HG03520 (cell line): Measurements from ENCODE around the gene SLC8A2.

Source experiments
- ATAC-seq: cut with Tn5 transposase; IDR thresholded peaks from one replicate; pipeline ENCODE4 v1.9.1; 2021; ENCODE audit warnings: mild to moderate bottlenecking, moderate library complexity; ENCODE audit not compliant: unreplicated experiment

SLC8A2 gene

DNA sequence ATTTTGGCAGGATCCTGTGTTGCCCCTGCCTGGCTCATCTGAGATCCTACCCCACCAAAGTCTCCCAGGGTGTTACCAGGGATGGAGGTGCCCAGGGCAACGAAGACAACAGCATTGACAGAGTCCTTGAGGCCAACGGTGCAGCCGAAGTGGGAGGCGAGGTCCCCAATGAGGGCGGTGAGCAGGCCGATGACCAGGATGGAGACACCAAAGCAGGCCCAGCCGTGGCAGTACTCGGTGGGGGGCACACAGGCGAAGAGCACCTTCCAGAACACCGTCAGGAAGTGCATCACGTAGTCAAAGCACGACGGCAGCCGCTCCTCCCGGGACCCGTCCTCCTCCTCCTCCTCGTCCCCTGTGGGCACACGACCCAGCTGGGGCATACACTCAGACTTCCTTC, 39.6 kb downstream of the SLC8A2 start:
- no peak for ATAC-seq

DNA sequence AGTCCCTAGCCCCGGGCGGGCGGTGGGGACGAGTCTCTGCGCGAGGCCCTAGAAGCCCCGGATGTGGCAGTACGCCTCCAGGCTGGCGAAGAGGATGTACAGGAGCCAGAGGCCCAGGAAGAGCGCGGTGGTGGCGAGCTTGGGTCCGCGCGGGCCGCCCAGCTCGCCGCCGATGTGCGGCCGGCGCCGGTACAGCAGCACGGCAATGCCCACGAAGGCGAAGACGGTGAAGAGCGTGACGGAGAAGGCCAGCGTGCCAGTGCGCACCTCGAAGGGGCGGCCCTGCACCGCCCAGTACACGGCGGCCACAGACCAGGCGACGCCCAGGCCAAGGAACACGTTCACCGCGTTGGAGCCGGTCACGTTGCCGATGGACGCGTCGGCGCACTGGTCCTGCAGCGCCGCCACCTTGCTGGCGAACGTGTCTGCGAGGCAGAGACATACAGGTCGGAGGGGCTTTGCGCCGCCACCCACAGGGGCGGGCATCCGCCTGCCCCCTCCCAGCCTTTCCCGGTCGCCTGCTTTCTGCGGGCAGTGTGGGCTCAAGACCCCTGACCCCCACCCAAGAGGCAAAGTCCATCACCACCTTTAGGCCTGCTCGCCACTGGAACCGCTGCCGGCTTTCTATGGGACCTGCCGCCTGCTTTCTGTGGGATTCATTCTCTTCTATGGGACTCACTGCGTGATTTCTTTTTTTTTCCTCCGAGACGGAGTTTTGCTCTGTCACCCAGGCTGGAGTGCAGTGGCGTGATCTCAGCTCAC, 41.5 kb downstream of the SLC8A2 start:
- ATAC-seq: no peak

DNA sequence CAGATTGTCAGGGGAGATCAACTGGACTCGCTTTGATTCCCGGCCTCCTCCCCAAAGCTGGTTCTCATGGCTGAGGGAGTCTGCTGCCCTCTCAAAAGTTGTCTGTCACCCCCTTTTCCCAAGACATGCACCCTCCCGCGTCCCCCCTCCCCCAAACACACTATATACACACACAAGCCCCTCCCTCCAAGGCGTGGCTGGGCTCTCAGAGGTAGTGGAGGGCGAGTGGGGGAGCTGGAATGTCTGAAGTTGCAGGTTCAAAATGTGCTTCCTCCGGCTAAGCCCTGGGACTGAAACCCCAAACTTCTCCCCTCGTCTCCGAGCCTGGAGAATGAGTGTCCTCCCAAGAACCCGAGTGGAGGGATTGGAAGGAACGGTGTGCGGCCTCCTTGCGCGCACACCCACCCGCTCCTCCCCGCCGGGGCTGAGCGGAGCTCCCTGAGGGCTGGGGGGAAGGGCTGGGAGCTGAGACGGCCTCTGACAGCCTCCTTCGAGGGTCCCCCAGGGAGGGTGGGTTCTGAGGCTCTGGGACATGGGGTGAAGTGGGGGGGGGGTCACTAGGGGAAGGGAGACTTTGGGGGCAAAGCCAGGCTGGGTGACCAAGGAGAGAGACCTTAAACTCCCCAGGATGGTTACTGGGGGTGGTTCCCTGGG, 42.4 kb downstream of the SLC8A2 start:
- ATAC-seq: no peak

DNA sequence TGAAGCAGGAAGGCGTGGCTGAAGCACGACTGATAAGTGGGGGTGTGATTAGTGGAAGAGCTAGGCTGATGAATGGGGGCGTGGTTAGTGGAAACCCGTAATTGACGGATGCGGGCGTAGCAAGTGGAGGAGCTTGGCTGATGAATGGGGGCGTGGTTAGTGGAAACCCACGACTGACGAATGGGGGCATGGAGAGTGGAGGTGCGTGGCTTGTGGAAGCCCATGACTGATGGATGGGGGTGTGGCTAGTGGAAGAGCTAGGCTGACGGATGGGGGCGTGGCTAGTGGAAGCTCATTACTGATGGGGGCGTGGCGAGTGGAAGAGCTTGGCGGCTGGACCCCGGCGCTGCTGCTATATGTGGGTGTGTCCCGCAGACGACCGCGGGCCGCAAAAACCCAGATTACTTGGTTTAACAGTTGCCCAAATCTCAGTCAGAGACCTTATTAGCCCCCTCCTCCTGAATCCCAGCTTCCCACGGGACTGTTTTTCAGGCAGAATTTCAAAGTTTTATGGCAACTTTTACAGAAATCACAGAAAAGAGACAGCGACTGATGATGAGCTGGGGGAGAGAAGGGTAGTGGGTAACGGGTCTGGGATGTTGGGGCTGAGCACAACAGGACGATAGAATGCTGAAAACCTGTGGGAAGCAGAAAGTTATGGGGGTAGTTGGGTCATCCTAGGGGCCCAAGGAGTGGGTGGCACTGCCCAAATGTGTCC, 43.4 kb downstream of the SLC8A2 start:
- ATAC-seq: peak; percentile 56

DNA sequence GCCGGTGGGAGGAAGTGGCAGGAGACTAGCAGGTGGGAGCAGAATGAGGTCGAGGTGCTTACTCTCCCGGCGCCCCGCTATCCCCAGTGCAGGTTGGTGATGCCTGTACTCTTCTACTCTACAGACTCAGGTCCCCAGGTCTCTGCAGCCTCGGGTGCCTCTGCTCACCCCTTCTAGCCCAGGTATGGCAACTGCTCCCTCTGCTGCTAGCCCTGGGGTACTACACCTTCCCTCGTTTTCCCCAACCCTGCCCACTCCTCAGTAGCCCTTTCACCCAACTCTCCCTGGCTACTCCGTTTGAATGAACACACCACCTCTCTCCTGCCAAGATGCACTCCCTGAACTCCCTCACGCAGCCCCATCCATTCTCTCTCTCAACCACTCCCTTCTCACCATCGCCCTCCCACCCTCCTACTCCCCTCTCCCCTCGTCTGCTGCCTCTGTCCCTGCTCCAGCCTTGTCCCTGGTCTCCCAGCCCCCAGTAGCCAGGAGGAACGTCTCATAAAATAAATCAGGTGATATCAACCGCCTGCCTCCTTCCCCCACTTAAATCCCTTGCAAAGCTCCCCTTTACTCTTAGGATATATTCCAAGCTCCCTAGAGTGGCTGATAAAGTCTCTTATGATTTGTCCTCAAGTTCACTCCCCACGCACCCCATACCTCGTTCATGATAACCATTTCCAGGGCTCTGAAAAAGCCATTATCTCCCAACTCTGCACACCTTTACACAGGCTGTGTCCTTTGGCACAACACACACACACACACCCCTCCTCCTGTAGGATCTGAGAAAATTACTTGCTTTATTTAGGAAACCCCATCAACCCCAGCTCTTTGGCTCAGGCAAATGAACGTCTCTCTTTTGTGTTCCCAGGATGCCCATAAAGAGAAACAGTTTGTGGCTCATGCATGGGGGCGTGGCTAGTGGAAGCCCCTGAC, 44.2 kb downstream of the SLC8A2 start:
- no peak for ATAC-seq

DNA sequence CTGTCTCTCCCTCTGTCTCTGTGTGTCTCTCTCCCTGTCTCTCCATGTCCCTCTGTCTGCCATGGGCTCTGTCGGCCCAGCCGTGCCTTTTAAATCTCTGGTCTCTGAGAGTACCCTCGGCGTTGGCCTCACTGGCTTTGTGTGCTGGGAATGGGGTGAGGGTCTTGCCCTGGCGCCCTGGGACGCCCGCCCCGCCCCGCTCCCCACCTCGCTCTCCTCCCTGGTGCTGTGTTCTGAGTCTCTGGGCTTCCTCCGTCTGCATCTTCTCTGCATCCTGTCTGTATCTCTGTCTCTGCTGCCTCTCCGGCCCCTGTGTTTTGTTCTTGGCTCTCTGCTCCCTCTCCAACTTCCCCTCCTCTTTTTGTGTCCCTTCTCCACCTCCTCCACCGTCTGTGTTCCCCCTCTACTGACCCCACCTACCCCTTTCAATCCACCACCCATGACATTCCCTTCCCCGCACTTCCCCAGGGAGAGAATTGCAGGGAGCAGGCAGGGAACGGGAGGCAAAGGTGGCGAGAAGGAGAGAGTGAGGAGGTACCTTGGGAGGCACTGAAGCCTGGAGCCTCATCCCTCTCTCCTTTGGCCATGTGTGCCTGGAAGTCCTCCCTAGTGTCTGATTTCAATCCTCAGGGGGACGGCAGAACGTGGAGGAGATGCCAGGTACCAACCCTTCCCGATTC, 48.4 kb downstream of the SLC8A2 start:
- ATAC-seq: no peak

DNA sequence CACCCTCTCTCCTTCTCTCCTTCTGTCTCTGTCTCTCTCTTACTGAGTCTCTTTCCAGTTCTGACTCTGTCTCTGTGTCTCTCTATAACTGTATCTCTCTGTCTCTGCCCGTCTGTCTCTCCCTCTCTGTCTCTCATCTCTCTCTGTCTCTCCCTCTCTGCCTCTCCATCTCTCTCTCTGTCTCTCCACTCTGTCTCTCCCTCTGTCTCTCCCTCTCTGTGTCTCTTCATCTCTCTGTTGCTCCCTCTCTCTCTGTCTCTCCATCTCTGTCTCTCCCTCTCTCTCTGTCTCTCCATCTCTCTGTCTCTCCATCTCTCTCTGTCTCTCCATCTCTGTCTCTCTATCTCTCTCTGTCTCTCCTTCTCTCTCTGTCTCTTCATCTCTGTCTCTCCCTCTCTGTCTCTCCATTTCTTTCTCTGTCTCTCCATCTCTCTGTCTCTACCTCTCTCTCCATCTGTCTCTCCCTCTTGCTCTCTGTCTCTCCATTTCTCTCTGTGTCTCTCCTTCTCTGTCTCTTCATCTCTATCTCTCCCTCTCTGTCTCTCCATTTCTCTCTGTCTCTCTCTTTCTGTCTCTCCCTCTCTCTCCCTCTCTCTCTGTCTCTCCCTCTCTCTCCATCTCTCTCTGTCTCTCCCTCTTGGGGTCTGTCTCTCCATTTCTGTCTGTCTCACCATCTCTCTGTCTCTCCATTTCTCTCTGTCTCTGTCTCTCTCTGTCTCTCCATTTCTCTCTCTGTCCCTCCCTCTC, 49.1 kb downstream of the SLC8A2 start:
- no peak for ATAC-seq

DNA sequence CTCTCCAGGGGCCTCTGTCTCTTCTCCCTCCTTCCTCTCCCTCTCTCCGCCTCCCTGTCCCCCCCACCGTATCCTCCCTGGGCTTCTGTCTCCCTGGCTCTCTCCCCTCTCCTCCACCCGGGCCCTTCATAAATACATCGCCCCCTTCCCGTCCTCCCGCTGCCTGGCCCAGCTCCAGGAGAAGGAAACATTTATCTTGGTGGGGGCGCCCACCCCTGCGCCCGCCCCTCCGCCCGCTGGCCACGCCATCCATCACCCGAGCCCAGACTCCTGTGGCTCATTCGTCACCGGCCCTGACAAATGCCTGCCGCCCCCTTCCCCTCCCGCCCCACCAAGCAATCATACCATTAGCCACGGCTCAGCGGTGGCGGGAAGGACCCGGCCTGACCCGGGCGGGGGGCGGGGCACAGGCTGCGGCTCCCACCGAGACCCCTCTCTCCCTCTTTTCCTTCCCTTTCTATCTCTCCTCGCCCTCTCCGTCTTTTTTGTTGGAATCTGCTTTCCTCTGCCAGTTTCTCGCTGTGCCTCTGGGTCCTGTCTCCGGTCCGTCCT, 49.8 kb downstream of the SLC8A2 start:
- no peak for ATAC-seq

DNA sequence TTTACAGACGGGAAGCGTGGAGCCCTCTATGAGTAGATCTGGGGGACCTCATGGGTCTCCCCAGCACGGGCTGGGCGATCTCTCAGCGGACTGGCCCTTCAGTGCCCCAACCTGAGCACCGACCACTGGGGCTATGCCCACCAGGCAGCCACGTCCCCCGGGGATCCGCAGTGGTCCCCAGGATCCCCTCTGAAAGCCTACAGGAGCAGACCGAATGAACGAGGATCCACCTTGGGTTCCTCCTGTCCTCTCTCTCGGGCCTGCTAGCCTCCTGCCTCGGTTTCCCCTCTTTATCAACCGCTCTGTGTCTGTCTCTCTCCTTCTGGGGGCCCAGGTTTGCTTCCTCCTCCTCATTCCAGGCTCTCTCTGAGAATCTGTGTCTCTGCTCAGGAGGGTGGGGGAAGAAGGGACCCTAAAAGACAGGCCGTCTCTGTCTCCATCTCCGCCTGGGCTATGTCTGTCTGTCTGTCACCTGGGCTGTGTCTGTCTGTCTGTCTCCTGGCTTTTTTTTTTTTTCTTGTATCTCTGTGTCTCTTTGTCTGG, 50.4 kb downstream of the SLC8A2 start:
- no peak for ATAC-seq

DNA sequence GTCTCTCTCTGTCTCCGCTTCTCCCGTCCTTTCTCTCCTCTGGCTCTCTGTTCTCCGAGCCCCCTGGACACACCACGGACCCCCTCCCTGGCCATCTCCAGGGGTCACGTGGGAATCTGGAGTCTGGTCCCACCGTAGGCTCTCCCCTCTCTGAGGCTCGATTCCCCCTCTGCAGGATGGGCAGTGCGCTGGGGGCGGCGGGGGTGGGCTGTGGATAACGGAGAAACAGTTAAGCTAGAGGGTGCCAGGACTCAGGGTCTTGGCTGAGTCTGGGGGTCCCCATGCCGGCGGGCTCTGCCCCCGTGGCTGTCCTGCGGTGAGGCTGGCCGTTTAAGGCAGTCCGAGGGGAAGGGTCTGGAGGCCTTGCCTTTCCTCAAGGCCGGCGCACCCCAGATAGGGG, 51.9 kb downstream of the SLC8A2 start:
- ATAC-seq: no peak

DNA sequence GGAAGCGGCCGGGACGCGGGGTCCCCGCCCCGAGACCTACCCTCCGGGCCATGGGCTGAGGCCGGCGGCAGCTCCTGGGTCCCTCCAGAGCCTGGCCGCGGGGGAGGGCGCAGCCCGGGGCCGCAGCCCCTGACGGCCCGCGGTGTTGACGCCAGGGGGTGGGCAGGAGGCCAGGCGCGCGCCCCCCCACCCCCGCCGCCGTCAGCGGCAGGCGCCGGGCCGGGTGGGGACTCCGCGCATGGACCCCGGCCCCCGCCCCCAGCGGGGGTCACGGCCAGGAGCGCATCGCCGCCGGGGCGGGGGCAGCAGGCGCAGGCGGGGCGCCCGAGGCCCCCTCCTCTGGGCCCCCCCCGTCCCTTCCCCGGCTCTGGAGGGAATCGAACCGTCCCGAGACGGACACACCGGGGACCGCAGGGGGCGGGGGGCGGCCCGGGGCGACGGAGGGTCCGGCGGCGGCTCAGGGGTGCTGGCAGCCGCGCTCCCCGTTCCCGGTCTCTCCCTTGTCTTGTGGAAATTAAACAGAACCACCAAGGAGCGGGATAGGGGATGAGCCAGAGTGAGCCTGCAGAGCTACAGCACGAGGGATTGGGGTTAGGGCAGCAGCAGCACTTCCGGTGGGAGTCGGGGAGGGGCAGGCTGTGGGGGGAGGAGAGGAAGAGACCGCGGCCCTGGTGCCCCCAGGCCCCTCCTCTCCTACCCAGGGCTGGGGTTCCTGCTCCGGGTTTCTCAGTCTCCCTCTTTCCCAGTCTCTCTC, 52.5 kb downstream of the SLC8A2 start, which contains the start of gene MEIS3:
Gene MEIS3 (minus strand): TSS at position 498 of the 754 bp plus-strand sequence. CDS start 446 bp downstream, at position 52.
- ATAC-seq: no peak

DNA sequence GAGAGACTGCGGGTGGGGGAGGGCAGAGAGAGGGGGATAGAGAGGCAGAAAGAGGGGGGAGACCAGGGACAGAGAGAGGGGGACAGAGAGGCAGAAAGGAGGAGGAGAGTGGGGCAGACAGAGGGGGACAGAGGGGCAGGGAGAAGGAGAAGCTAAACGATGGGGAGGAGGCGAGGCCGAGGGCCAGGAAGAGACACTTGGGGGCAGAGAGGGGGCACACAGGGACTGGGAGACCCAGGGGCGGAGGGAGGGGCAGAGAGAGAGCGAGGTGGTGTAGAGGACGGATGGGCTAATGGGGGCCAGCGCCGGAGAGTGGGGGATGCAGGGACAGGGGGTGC, 53.0 kb downstream of the SLC8A2 start:
- no peak for ATAC-seq

DNA sequence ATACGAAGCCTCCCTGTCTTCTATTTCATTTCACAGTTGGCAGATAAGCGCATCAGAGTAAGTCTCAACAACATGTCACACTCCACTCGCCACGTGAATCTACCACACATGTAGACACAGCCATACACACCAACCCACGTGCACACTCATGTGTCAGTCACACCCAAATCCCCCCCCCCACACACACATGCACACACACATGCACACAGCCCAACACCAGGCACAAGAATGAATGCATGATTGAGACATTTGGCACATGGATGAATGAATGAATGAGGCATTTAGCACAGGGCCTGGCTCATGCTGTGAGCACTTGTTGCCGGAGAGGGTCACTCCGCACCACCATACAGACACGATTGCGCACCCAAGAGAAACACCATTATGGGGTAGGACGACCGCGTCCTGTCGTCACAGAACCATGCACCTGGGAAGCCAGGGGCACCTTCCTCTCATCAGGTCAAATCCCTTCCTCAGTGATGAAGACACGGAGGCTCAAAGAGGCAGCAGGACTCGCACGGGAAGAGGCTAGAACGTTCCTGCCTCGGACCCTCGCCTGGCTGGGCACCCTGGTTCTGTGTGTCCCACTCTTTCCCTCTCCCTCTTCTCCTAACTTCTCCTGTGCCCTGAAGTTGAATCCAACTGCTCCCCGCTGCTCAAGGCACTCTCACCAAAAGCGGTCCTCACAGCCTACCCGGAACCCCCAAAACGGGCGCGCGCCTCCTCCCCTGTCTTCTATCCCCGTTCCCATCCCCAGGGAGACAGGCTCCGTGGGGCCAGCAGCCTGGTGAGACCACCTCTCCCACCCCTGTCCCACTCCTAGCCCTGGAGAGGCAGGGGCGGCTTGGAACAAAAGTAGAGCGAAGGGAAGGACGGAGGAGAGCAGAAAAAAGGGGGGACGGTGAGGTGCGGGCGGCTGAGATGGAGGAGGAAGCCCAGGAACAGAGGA, 53.7 kb downstream of the SLC8A2 start:
- ATAC-seq: no peak

DNA sequence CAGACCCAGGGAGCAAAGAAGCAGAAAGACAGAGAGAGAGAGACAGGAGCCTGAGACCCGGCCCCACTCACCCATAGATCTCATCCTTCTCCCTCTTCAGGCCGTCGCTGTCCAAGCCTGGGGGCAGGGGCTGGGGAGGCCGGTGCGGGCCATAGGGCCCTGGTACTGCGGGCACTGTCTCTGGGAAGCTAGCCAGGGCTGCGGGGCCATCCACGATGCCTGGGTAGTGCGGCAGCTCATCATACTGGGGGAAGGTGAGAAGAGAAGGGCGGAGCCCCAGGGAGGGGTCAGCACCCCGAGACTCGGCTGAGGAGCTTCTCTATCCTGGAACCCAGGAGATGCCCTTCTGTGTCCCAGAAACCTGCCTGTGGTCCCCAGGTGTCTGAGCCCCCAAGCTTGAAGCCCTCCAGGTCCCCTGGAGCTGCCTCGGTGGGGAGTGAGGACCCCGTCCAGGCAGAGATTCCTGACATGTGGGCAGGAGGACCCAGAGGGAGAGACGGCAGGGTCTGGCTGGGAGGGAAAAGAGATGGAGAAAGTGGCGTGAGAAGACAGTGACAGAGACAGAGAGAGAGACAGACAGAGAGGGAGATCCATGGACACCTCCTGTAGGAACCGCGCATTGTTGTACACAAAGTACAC, 54.5 kb downstream of the SLC8A2 start:
- no peak for ATAC-seq

DNA sequence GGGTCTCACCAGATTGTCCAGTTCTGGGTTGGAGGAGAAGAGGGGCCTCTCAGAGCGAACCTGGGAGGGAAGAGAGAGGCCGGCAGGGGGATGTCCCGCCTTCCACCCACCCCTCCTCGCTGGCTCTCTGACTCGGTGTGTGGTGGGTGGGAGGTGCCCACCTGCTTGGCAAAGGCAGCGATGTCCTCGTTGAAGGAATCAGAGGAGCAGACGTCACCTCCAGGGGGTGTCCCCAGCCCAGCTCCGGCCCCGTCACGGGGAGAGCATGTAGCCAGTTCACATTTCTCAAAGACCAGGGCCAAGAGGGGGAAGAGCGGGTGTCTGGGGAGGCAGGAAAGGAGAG, 55.1 kb downstream of the SLC8A2 start:
- no peak for ATAC-seq

DNA sequence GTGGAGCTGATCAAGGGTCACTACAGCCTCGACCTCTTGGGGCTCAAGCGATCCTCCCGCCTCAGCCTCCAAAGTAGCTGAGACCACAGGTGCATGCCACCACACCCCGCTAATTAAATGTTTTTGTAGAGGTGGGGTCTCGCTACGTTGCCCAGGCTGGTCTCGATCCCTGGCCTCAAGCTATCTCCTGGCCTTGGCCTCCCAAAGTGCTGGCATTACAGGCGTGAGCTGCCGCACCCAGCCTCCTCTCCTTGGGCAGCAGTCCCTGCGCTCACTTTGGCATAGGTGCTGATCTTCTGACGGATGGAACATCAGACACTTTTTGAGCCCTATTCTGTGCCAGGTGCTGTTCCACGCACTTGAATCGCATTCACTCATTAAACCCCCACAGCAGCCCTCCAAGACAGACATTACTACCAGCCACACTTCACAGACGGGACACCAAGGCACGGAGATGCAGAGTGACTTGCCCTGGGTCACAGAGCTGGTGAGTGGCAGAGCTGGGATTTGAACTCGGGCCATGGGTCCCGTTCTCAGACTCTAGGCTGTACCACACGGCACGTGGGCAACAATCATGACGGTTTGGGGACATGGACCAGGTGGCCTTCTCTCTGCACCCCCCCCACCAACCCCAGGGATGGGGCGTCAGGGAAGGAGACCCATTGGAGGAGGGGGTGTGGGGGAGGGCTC, 55.6 kb downstream of the SLC8A2 start:
- ATAC-seq: no peak
